Smooth muscle cell (in vitro differentiated cells): ENCODE data around the gene CNTNAP2. TPM values are rescaled to one million over a fixed set of nuclear protein-coding genes. Genes with fewer than 3 reads are reported as not detected.
"Not testable (repeated sequence)": the region's sequence is repeated elsewhere in the genome, so short reads cannot be mapped to it uniquely, and the experiment has no call there.

Source experiments
- DNase-seq: peaks from one replicate; lab custom pipeline; 2025; ENCODE audit not compliant: unreplicated experiment; lab: John Stamatoyannopoulos, UW
- H2AFZ ChIP-seq: fragments of 200-600 bp; sonication (generic); 2 replicates; pipeline ENCODE4 v1.6.0; 2016; ENCODE audit warnings: antibody characterized with exemption, low read depth, mild to moderate bottlenecking
- H3F3A ChIP-seq: fragments of 200-600 bp; sonication (generic); 2 replicates; pipeline ENCODE4 v1.6.0; 2017; ENCODE audit warnings: antibody characterized with exemption, low read depth
- H3K27ac ChIP-seq: fragments of 200-600 bp; sonication (generic); 2 replicates; pipeline ENCODE4 v1.5.1; 2016; ENCODE audit warnings: low read depth, mild to moderate bottlenecking
- H3K27me3 ChIP-seq: fragments of 200-600 bp; sonication (generic); 2 replicates; pipeline ENCODE4 v1.6.1; 2016; ENCODE audit warnings: low read depth, mild to moderate bottlenecking
- H3K36me3 ChIP-seq: fragments of 200-600 bp; sonication (generic); 2 replicates; pipeline ENCODE4 v1.5.1; 2016; ENCODE audit warnings: low read depth
- H3K4me1 ChIP-seq: fragments of 200-600 bp; sonication (generic); 2 replicates; pipeline ENCODE4 v1.5.1; 2016; ENCODE audit warnings: low read depth
- H3K4me2 ChIP-seq: fragments of 200-600 bp; sonication (generic); 2 replicates; pipeline ENCODE4 v1.6.0; 2016; ENCODE audit warnings: mild to moderate bottlenecking
- H3K4me3 ChIP-seq: fragments of 200-600 bp; sonication (generic); 2 replicates; pipeline ENCODE4 v1.5.1; 2016; ENCODE audit warnings: mild to moderate bottlenecking
- H3K79me2 ChIP-seq: fragments of 200-600 bp; sonication (generic); 2 replicates; pipeline ENCODE4 v1.6.0; 2016; ENCODE audit warnings: low read depth, mild to moderate bottlenecking
- H3K9ac ChIP-seq: fragments of 200-600 bp; sonication (generic); 2 replicates; pipeline ENCODE4 v1.6.0; 2016; ENCODE audit warnings: low read depth
- H3K9me3 ChIP-seq: fragments of 200-600 bp; sonication (generic); replicated peaks from 2 replicates; pipeline ENCODE4 v1.5.1; 2016; ENCODE audit warnings: low read depth
- H4K20me1 ChIP-seq: fragments of 200-600 bp; sonication (generic); 2 replicates; pipeline ENCODE4 v1.6.0; 2016; ENCODE audit warnings: low read depth
- WGBS: methylation state at CpG from one replicate; pipeline ENCODE4 v1.1.7; 2016; ENCODE audit warnings: low lambda C conversion rate; 5-methylcytosine and 5-hydroxymethylcytosine counted together
- polyA plus RNA-seq: library from polyadenylated mRNA; unstranded; fragments of >200 nt; fragmentation: Nextera tagmentation; extraction: Ambion mirVana; gene quantifications from 2 replicates; pipeline ENCODE4 v1.2.1, GENCODE V29; 2016
- total RNA-seq: library from RNA; depleted of rRNA; stranded (reverse); fragments of >200 nt; gene quantifications from 2 replicates; pipeline ENCODE4 v1.2.3, GENCODE V29; 2014
- TF ChIP-seq, protein P1 (sequence below): fragments of 200-600 bp; sonication (generic); IDR thresholded peaks from 2 replicates; pipeline ENCODE4 v1.5.1; 2017; ENCODE audit warnings: borderline replicate concordance, mild to moderate bottlenecking, antibody characterized with exemption; ENCODE audit not compliant: insufficient read depth, poor library complexity, severe bottlenecking

Gene CNTNAP2
- total and polyA plus RNA-seq, 2 experiments from 2014 or later, result 1.7 to 9.0 TPM

DNA sequence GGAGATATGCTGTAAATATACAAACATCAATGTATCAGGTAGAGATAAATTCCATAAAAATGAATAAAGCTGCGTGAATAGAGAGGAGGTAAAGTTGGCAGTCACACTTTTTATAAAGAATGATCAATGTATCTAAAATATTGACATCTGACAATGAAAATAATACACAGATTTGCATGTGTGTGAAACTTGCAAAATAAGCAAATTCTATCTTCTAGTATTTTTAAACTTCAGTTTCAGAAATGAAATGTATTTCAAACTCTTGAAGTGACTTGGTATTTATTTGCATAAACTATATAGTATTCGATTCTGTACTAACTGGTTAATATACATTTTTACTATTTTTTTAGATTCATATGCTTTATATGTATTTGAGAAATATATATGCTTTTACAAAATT is 986.6 kb downstream of the CNTNAP2 start:
- no peaks in the 10 kb centered on the region for H3K27me3 ChIP-seq
- no peaks in the 10 kb centered on the region for H3K9me3 ChIP-seq
- H3K79me2 ChIP-seq, result no peaks in the 10 kb centered on the region
- H3K4me2 ChIP-seq, result no peak overlapping the region
- no peaks in the 10 kb centered on the region for H3K36me3 ChIP-seq
- TF ChIP-seq, protein P1, sequence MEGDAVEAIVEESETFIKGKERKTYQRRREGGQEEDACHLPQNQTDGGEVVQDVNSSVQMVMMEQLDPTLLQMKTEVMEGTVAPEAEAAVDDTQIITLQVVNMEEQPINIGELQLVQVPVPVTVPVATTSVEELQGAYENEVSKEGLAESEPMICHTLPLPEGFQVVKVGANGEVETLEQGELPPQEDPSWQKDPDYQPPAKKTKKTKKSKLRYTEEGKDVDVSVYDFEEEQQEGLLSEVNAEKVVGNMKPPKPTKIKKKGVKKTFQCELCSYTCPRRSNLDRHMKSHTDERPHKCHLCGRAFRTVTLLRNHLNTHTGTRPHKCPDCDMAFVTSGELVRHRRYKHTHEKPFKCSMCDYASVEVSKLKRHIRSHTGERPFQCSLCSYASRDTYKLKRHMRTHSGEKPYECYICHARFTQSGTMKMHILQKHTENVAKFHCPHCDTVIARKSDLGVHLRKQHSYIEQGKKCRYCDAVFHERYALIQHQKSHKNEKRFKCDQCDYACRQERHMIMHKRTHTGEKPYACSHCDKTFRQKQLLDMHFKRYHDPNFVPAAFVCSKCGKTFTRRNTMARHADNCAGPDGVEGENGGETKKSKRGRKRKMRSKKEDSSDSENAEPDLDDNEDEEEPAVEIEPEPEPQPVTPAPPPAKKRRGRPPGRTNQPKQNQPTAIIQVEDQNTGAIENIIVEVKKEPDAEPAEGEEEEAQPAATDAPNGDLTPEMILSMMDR, result no peak
- DNase-seq, result no peak
- H3K9ac ChIP-seq, result no peak overlapping the region
- H2AFZ ChIP-seq, result no peak overlapping the region
- H3K27ac ChIP-seq, result no peak overlapping the region
- no peaks in the 10 kb centered on the region for H3K4me1 ChIP-seq
- no peaks in the 10 kb centered on the region for H4K20me1 ChIP-seq
- 67% methylated on average over 2 of the region's 2 CpGs for WGBS
- no peak overlapping the region for H3K4me3 ChIP-seq
- no peaks in the 10 kb centered on the region for H3F3A ChIP-seq

DNA sequence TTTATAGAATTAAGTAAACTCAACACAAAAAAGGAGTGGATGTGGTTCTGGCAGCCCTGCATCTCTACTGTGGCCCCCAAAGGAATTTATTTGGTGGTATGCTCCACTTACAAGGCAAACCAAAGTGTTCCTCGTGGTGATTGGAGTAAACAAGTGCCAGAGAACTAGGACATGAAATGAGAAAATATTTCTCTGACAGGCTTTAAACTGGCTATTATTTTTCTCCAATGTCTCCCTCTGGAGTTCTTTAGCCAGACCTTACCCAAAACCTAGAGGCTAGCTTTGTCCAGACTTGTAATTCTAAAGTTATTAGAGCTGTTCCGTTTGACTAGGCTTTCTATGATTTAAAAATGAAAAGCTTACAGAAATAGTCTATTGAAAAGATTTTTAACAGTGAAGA is 990.1 kb downstream of the CNTNAP2 start:
- TF ChIP-seq, protein P1, result no peak
- H3K79me2 ChIP-seq, result no peaks in the 10 kb centered on the region
- WGBS, result 74% methylated on average over 2 of the region's 2 CpGs
- DNase-seq, result no peak
- no peak overlapping the region for H3K4me2 ChIP-seq
- no peaks in the 10 kb centered on the region for H3K9me3 ChIP-seq
- H3K36me3 ChIP-seq, result no peaks in the 10 kb centered on the region
- no peaks in the 10 kb centered on the region for H3F3A ChIP-seq
- no peak overlapping the region for H3K9ac ChIP-seq
- H3K27ac ChIP-seq, result no peak overlapping the region
- H4K20me1 ChIP-seq, result no peaks in the 10 kb centered on the region
- no peaks in the 10 kb centered on the region for H3K4me1 ChIP-seq
- no peak overlapping the region for H3K4me3 ChIP-seq
- no peak overlapping the region for H2AFZ ChIP-seq
- no peaks in the 10 kb centered on the region for H3K27me3 ChIP-seq

DNA sequence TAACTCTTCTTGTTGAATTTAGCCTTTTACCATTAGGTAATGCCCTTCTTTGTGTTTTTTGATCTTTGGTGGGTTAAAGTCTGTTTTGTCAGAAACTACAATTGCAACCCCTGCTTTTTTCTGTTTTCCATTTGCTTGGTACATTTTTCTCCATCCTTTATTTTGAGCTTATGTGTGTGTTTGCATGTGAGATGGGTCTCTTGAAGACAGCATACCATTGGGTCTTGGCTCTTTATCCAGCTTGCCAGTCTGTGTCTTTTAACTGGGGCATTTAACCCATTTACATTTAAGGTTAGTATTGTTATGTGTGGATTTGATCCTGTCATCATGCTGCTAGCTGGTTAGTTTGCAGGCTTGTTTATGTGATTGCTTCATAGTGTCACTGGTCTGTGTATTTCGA is 997.9 kb downstream of the CNTNAP2 start:
- H3F3A ChIP-seq, H3K4me3 ChIP-seq, H4K20me1 ChIP-seq, H3K27ac ChIP-seq, DNase-seq, H3K4me2 ChIP-seq, H2AFZ ChIP-seq, H3K9me3 ChIP-seq, H3K36me3 ChIP-seq, H3K4me1 ChIP-seq, H3K79me2 ChIP-seq, H3K27me3 ChIP-seq, H3K9ac ChIP-seq: not testable (repeated sequence)
- WGBS, result 83% methylated on average over 1 of the region's 1 CpG

DNA sequence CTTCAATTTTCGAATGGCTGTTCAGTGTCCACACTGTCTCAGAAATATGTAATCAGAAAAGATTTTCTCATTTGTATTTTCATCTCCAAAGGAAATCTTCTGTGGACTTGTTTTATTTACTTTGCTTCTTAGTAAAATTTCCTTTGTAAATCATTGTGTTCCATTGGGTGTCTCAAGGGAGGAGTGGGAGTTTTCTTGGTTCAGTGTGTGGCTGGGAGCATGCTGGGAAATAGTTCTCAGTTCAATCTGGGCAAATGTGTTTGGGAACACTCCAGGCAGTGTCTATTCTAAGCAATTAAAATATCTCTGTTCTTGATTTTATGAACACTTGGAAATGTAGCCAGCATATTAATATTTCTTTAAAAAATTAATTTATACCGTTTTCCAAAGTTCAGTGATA is 1019.8 kb downstream of the CNTNAP2 start:
- no peak overlapping the region for H2AFZ ChIP-seq
- WGBS, result 97% methylated on average over 2 of the region's 2 CpGs

More for the DNA sequence above, 1019.8 kb downstream of the CNTNAP2 start:
- Histone ChIP-seq H3K79me2 (no peaks in the 10 kb centered on the region), H3K27ac (no peak overlapping the region), H3F3A (no peaks in the 10 kb centered on the region), H3K9ac (no peak overlapping the region), H3K36me3 (no peaks in the 10 kb centered on the region), H4K20me1 (no peaks in the 10 kb centered on the region), H3K4me2 (no peak overlapping the region), H3K9me3 (no peaks in the 10 kb centered on the region), H3K4me1 (no peaks in the 10 kb centered on the region), H3K27me3 (peaks cover 3% of the 10 kb centered on the region), H3K4me3 (no peak overlapping the region)
- TF ChIP-seq, protein P1, result no peak
- no peak for DNase-seq
